GM19238 (cell line): Measurements from ENCODE around the gene ZNF32.
A peak's percentile ranks its signal among the peaks of the same experiment; 100 is the strongest.

Experiments used
- DNase-seq: peaks from one replicate; pipeline ENCODE4 v3.0.0; 2011; ENCODE audit warnings: low spot score; ENCODE audit not compliant: insufficient read length

The ZNF32 gene, protein sequence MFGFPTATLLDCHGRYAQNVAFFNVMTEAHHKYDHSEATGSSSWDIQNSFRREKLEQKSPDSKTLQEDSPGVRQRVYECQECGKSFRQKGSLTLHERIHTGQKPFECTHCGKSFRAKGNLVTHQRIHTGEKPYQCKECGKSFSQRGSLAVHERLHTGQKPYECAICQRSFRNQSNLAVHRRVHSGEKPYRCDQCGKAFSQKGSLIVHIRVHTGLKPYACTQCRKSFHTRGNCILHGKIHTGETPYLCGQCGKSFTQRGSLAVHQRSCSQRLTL

DNA sequence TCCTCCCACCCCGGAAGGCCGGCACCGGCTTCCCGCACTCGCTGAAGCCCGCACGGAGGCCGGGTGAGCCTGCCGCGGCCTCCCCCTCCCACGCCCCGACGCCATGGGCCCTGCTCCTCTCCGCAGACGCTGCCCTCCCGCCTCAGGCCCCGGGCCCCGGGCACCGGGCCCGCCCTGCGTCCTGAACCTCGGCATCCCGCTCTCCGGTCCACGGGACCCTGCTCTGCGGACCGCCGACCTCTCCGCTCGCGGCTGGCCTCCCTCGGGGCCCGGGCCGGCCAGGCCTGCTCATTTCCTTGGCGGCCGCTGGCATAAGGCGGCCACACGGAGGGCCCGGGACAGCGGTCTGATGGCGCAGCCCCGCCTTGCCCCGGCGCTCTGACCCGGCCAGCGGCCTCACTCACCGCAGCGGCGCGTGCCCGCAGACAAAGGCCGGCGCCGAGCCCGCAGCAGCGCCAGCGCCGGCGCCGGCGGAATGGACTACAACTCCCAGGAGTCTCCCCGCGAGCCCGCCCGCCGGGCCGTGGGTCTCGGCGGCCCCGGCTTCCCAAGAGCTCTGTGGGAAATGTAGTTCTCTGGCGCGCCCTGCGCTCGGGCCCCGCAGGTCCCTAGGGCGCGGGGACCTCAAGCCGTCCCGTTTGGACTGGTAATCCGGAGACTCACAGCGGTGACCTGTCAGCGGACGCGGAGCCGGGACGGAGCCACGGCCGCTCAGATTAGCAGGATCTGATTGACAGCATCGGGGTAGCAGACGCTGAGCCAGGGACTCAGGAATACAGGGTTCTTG, at the start of gene ZNF32:
TSS of gene ZNF32 (minus strand) at position 484 of the 787 bp plus-strand sequence. CDS start 2,748 bp downstream, outside the sequence.
- DNase-seq, result peak; percentile 86

DNA sequence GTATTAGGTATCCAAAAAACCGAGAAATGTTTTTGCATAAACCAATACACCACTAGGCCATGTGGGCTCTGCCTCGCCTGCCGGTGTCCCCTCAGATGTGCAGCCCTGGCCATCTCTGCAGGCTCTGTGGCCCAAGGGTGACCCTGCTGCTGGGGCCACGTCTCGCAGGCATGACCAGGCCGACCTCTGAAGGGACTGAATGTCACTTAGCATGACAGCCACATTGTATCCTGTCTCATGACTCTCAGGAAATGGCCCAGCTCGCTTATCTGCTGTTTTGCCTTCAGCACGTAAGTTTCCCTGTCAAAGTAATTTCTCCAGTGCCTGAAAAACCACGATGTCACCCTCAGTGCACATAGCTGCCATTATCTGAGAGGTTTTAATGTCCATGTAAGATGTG, 49.5 kb upstream of the ZNF32 start:
- DNase-seq, result no peak

DNA sequence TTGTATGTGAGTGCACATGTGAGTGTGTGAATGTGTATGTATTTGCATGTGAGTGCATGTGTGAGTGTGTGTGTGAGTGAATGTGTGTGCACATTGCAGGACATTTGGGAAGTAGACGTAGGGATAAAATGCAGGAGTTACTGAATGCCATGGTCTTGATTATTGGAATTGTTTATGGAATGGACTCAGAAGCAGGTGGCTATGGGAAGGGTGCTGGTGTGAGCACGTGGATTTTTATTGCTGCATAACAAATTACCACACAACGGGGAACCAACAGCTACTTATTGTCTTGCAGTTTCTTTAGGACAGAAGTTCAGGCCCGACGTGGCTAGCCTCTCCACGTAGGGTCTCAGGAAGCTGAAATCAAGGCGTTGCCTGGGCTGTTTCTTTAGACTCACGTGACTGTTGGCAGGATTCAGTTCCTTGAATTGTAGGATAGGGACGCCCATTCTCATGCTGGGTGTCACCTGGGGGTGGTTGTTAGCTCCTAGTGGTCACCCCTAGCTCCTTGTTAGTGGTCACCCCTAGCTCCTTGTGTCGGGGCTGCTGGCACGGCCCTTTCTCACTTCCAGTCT, 48.3 kb upstream of the ZNF32 start:
- DNase-seq, result no peak

DNA sequence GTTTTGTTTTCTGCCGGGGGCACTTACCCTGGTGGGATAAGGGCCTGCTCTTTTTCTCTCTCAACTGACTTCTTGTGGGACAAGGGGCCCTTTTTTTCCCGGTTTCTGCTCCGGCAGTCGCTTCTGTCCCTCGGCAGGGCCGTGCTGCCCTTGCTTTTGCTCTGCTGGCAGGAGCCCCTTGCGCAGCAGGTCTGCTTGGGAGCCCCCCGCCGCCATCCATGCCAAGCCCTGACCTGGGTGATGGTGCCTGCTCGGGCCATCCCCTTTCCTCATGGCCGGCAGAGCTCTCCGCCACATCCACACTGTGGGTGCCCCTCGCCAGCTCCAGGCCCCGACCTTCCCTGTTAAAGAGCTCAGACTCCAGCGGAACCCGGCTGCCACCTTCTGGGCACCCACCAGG, 47.0 kb upstream of the ZNF32 start:
- DNase-seq, result no peak

DNA sequence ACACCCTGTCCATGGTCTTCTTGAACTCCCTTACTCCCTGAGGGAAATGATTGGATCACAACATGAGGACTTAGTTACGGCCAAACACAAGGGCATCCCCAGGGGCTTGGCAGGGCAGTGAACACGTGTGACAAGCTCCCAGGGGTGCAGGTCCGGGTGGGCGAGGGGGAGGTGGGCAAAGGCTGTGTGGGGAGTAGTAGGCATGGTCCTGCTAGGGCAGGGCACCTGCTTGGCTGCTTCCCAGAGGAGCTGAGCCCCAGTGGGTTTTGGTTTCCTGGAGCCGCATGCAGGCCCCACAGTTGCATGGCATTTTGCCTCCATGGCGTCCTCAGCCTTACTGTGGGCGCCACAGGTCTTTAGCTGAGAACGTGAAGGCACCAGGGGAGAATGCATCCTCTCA, 46.6 kb upstream of the ZNF32 start:
- no peak for DNase-seq

DNA sequence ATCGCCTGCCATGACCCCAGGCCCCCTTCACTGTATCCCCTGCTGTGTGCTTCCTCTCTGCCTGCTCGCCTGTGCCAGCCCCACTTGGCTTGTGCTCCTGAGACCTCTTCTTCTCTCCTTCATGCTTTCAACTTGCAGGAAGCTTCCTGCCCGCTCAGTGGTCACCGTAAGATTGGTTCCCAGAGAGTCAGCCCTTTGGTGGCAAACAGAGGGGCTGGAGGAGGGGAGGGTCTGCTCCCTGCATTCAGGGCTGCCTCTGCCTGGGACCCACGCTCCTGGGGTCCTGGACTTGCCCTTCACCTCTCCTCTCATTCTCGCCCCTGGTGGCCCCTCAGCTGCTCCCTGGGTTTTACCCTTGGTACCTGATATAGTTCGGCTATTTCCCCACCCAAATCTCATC, 45.8 kb upstream of the ZNF32 start:
- DNase-seq, result no peak

DNA sequence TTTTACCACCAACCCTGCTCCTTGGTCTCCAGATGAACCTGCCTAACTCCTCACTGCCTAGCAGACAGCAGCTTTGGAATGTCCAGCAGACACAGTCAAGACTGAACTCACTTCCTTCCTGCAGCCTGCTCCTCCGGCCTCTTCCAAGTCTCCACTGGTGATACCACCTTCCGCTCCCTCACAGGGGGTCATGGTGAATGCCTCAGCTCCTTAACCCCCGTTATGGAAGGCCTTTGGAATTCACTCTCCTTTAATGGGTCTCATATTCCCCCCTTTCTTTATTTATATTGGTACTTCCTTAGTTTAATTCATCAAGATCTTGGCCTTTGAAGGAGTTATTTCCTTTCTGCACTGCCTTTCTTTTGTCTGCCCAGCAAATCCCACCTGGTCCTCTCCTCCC, 44.9 kb upstream of the ZNF32 start:
- no peak for DNase-seq

DNA sequence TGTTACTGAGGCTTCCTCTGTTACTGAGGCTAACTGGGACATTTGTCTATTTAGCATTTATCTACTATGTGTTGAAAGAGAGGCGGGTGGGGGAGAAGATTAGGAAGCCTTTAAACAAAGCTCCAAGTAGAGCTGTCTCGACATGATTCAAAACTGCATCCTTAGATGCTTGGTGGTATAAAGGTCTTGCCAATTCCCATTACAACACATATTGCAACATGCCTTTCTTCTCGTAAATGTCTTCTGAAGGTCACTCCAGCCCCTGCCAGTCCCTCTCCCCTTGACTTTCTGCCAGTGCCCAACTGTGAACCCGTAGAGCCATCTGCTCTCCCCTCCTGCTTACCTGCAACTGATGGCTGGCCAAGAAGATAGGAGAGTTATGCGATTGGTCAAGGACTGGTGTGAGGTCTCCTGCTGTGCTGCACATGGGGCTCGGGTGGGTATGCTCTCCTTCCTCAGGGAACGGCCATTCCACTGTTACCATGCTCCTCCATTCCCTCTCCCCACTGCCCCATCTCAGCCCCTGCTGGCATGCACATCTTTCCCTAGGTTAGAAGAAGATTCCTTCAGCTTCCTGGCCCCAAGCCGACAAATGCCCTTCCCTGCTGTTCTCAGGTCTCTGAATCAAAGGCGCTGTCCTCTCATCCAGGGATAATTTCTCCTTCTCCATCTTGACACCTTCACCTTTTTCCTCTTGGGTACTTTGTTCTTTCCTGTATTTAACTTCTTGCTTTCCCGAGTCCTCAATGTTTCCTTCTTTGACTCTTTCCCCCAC, 43.6 kb upstream of the ZNF32 start:
- no peak for DNase-seq

DNA sequence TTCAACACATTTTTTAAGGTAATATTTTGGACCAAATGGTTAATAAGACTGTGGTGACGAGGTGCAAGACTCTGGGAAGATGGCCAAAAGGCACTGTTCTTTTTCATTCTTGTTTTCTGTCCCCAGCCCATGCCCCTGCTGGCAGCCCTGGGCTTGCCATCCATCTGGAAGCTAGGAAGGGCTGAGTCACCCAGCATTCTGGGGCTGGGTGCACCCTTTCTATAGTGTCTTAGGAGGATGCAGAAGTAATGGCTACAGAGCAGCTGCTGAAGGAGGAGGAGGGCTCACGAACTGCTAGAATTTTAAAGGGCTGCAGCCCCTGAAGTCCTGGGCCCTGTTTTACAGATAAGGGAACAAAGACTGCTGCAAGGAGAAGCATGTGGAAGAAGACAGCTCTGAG, 42.8 kb upstream of the ZNF32 start:
- no peak for DNase-seq

DNA sequence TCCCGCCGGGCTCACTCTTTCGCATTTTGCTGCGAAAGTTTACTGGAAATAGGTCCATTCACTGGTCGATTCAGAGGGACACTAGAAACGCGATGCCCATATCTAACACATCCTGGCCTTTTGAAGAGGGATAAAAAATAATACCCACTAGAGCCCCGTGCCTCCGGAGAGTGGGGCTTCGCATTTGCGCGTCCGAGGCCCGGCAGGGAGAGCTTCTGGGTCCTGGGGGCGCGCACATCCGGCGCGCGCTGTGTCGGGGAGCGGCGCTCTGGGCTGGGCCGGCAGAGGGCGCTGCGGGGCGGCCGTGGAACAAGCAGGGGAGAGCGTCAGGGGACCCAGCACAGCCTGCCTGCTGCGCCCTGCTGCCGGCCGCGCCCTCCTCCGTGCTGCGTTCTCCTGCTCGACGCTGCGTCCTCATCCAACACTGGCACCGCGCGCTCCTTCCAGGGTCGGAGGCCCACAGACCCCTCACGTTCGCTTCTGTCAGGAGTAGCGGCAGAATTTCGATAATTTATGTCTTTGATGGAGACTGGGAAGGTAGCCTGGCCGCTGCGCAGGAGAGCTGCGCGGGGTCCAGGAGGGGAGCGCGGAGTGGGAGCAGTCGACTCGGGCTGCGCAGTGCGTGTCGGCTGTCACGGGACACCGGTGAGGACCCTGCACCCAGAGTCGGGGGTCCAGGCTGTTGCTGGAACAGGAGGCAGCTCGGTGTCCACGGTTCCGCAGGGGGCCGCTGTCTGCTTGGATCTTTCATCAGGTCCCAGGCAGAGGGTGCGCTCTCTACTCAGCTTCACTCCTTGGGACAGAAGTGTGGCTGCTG, 41.5 kb upstream of the ZNF32 start:
- peak; percentile 79 for DNase-seq

DNA sequence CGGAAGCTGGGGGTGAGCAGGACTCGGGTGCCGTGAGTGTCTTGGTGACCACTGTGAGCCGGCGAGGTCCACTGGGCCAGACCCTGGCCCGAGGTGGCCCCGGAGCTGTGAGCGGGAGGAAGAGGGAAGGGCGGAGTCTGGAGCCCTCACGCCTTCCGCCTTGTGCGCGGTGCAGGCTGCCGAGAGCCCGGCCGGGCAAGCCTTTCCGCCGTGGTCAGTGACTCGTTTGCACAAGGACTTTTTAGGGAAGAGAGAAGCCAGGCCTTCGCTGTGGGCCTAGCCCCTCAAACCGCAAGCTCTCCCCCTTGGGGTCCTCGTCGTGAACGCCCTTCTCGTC, 40.9 kb upstream of the ZNF32 start:
- DNase-seq, result no peak

DNA sequence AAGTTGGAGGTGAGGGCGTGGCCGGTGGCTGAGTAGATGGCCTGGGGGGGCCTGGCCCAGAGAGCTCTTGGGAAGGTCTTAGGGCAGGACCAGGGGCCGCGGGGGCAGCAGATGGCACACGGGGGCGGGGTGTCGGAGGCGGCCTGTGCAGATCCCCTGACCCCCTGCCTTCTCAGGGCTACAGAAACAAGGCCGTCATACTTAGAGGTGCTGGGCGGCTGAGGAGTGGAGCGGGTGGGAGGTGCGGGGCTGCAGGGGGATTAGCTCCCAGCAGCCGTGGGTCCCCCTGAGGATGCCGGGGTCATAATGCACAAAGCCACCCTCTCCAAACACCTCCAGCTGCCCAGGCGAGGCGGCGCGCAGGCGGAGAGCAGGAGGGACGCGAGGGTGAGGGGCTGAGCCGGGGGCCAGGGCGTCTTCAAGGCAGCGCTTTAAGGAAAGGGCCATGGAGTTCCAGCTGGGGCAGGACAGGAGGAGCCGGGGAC, 40.4 kb upstream of the ZNF32 start:
- no peak for DNase-seq

DNA sequence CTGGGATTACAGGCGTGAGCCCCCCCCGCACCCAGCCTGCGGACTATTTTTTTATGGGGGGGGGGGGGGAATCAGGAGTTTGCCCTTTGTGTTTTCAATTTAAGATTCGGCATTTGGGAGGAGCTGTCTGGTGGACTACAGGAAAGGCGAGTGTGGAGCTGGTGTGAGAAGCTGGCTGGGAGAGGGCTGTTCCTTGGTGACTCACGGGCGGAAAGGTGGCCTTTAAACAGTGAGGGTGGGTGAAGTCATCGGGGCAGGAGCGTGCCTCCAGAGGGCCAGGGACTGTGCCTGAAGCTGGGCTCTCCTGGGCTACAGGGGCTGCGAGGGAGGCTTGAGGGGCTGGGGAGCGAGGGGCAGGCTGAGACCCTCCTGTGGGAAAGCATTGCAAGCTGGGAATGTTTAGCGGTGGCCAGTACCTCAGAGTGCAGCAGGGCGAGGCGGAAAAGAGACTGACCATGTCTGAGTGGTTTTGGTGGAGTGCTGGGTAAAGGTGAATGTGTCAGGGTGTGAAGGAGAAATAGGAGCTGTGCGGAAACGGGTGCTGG, 39.7 kb upstream of the ZNF32 start:
- DNase-seq, result no peak

DNA sequence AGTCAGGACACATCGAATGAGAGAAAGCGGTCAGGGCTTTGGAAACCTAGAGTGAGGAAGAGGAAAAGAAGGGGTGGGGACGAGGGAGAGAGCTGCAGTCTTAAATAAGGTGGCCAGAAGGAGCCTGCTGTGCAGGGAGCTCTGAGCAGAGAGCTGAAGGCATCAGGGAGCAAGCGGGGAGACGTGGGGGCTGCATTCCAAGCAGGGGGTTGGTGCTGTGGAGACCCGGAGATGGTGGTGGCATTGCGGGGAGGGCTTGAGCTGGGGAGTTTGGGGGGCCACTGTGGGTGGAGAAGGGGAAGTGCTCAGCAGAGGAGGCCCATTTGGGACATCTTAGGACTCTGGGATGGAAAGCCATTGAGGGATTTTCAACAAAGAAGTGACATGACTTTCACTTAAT, 38.7 kb upstream of the ZNF32 start:
- no peak for DNase-seq

DNA sequence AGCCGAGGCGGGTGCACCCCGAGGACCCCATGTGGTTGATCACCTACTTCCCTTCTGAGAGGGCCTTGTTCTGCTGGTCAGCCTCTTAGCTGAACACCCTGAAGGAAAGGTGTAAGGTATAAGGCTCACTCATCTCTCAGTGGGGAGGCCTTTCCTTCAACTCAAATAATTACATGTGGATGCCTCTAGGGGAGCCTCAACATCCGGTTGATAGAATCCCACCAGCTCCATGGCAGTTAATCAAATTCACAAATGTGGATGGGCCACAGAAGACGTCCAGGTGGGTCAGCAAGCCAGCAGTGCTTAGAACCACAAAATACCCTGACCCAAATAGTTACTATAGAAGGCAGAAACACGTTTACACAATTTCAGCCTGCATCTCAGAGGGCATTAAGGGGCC, 37.7 kb upstream of the ZNF32 start:
- no peak for DNase-seq

DNA sequence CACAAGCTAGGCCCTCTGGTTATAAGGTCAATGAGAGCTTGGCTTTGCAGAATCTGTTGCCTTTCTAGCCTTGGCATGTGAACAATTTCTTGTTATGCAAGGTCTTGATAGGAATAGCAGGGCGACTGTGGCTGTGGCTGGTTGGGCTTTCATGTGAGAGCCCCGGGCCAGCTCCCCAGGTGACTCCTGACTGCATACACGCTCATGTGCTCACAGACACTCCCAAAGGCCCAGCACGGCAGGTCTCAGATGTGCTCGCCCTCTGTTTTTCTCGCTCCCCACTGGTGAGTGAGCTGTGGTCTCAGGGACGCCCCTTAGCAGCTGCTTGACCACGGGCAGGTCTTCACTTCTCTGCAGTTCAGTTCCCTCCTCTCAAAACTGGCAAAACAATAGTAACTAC, 37.1 kb upstream of the ZNF32 start:
- no peak for DNase-seq

DNA sequence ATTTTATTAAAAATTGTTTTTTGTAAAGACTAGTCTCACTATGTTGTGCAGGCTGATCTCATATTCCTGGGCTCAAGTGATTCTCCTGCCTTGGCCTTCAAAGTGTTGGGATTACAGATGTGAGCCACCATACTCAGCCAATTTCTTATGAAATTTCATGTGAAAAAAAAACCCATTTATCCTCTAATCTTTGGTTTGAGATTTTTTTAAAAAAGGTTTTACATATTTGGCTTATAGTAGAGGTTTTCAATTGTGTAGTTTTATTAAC, 35.5 kb upstream of the ZNF32 start:
- DNase-seq, result no peak

DNA sequence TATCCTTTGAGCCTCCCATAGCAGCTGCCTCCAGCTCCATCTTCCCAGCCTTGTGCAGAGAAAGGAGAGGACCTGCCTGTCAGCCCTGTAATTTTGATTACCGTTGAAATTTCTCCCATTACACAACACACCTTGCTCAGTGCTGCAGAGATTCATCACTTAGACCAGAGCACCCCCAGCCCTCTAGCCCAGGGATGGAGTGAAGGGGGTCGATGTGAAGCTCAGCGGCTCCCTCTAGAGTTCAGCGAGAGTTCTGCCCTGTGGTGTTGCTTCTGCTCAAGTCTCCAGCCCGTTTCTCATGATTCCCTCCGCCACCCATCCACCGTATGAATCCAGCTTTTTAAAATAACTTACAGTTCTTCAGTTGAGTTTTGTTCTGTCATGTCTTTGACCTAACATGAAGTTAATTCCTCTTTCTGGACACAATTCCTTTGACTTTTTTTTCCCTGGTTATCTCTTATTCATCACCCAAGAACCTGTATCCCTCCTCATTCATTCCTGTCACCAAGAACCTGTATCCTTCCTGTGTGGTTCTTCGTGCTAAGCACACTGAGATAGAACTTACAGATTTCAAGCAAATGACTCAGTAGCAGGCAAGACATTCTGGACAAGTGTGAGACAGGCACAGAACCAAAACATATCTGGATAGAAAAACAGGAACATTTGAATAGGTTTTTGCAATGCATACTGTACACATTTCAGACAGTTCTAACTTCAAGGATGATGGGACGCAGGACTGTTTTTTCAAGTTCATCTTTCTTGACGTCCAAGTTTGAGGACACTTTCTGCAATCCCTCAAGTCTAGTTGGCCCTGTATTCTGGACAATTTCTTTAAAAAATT, 35.0 kb upstream of the ZNF32 start:
- DNase-seq, result no peak

DNA sequence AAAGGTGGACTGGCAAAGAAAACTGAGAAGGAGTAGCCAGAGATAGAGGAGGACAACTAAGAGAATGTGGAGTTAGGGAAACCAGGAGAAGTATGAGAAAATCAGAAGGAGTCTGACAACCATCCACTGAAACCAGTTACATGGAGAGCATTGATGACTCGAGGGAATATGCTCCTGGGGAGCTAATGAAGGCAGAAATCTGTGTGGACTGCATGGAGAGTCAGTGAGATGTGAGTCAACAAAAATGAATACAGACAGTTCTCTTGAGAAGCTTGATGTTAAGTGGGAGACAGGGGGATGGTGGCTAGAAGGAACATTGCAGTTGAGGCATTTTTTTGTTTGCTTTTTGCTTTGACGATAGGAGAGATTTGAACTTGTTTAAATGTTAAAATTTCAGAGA, 34.3 kb upstream of the ZNF32 start:
- no peak for DNase-seq

DNA sequence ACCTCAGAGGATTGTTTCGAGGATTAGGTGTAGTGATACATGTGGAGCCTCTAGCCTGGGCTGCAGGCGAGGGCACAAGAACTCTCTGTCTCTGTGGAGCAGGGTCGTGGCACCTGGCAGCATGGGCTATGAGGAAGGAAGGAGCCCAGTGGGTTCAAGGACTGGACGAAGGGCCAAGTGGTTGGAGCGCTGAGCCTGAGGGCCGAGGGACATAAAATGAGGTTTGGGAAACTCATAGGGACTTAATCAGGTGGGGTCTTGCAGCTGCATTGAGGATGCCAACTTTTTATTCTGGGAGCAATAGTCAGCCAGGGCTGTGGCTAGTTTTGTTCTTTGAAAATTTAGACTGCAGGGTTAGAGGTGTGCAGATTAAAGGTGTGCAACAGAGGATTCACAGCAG, 33.0 kb upstream of the ZNF32 start:
- no peak for DNase-seq
